ENCODE data around the gene LRP6. TPM values are rescaled to one million over a fixed set of nuclear protein-coding genes. Genes with fewer than 3 reads are reported as not detected.
"Not testable (repeated sequence)": the region's sequence is repeated elsewhere in the genome, so short reads cannot be mapped to it uniquely, and the experiment has no call there.

LRP6 gene
- total RNA-seq, 2 donors from 2014 or later: 23.1 to 26.7 TPM

DNA sequence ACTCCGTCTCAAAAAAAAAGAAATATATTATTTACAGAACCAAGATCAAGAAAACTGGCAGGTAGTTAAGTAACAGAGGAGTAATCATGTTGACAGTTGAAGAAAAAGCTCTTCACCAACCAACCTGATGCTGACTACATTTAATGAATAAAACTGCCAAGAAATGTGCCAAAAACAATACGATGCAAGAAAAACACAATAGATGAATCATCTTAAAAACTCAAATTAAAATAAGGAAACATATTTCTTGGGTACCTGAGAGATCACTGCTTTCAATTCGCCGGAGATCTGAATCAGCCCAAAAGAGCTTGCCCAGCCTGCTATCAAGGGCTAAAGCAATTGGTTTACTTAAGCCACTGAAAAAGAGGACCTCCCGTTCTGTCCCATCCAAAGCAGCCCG lies 119.7 kb downstream of the LRP6 start:
- Histone ChIP-seq H3K27me3 (no peaks in the 10 kb centered on the region), H3K4me3 (no peak overlapping the region), H3K4me1 (no peaks in the 10 kb centered on the region), H3K27ac (no peak overlapping the region), H3K9me3 (no peaks in the 10 kb centered on the region), H3K36me3 (replicated peaks in 1 of 2; ENCODE audit: insufficient read depth in 1 of 2, low read depth in 2 of 2) (peaks cover 0 to 2% of the 10 kb centered on the region in 2 donors)
- intact Hi-C loops (cut with DNase I): no loop called here
- WGBS, 2 donors: 92% methylated on average over 6 of the region's 6 CpGs
- ATAC-seq (no peak), DNase-seq (no peak)
- no peak for TF ChIP-seq POLR2A (IDR thresholded peaks at IDR 0.05)
- TF ChIP-seq, protein P1, sequence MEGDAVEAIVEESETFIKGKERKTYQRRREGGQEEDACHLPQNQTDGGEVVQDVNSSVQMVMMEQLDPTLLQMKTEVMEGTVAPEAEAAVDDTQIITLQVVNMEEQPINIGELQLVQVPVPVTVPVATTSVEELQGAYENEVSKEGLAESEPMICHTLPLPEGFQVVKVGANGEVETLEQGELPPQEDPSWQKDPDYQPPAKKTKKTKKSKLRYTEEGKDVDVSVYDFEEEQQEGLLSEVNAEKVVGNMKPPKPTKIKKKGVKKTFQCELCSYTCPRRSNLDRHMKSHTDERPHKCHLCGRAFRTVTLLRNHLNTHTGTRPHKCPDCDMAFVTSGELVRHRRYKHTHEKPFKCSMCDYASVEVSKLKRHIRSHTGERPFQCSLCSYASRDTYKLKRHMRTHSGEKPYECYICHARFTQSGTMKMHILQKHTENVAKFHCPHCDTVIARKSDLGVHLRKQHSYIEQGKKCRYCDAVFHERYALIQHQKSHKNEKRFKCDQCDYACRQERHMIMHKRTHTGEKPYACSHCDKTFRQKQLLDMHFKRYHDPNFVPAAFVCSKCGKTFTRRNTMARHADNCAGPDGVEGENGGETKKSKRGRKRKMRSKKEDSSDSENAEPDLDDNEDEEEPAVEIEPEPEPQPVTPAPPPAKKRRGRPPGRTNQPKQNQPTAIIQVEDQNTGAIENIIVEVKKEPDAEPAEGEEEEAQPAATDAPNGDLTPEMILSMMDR (IDR thresholded peaks at IDR 0.05): no peak

DNA sequence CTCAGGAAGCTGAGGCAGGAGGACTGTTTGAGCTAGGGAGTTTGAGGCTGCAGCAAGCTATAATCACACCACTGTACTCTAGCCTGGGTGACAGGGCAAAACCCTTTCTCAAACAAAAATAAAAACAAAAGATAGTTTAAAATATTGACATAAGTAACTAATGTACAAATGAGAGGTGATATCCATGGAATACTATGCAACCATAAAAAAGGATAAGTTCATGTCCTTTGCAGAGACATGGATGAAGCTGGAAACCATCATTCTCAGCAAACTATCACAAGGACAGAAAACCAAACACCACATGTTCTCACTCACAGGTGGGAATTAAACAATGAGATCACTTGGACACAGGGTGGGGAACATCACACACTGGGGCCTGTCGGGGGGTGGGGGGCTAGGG lies 122.3 kb downstream of the LRP6 start:
- H3K36me3 ChIP-seq (replicated peaks in 1 of 2; ENCODE audit: insufficient read depth in 1 of 2, low read depth in 2 of 2); DNase-seq; H3K27me3 ChIP-seq; H3K27ac ChIP-seq; H3K9me3 ChIP-seq; intact Hi-C loops (cut with DNase I); H3K4me3 ChIP-seq; H3K4me1 ChIP-seq; ATAC-seq: not testable (repeated sequence)
- 30 to 31% methylated on average over 1 of the region's 1 CpG for WGBS, 2 donors

DNA sequence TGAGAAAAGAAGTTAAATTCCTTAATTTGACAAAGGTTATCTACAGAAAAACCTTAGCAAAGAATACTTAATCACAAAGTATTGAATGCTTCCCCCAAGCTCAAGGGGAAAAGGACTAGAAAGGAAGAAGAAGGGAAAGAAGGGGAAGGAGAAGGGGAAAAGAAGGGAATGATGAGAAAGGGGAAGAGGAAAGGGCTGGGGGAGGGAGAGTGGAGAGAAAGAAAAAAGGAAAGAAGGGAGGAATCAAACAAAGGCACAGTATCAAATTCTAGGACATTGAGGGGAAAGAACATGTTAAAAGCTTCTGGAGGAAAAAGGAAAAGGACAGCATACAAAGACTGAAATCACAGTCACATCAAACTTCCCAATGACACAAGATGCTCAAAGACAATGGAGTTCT lies 125.8 kb downstream of the LRP6 start:
- no peak for ATAC-seq
- Histone ChIP-seq H3K27me3 (no peaks in the 10 kb centered on the region), H3K4me1 (peaks cover 6% of the 10 kb centered on the region), H3K36me3 (replicated peaks in 1 of 2; ENCODE audit: insufficient read depth in 1 of 2, low read depth in 2 of 2) (no peaks in the 10 kb centered on the region), H3K27ac (no peak overlapping the region), H3K9me3 (no peaks in the 10 kb centered on the region), H3K4me3 (no peak overlapping the region)
- intact Hi-C loops (cut with DNase I): no loop called here
- no peak for TF ChIP-seq POLR2A (IDR thresholded peaks at IDR 0.05)
- TF ChIP-seq, protein P1 (IDR thresholded peaks at IDR 0.05): no peak
- DNase-seq: no peak

DNA sequence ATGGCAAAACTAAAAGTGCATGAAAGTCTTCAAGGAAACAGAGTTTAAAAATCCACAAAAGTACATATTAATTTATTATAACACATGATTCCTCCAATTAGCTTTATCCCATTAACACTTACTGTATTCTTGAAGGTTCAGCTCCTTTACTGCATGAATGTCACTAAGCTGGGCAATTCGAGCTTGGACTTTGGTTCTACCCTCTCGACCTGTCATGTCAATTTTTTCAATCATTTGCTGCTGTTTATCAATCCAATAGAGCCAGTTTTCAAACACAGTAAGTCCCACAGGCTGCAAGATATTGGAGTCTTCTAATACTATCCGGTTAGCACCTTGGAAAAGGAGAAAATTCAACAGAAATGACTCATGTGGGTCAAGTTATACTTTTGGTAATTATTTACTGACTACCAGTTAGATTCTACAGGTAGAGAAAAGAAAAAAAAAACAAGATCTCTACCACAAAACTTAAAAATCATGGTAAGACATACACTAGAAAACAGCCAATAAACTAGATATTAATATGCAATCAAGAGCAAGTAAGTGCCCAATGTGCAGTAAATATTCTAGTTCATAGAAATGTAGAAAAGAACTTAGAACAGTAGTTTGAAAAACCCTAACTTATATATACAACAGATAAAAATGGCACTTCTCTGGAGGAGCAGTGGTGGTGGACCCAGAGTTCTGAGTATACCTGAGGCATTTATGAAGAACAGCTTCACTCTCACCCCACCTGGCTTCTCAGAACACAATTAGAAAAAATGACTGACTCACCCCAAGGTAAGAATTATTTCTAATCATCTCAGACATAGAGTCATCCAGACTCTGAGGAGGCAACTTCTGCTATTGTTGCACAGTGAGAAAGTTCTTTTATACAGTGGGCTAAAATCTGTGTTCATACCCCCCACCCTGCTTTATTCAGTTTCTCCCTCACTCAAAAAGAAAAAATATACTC lies 128.4 kb downstream of the LRP6 start:
- Histone ChIP-seq H3K27me3 (no peaks in the 10 kb centered on the region), H3K27ac (no peak overlapping the region), H3K36me3 (replicated peaks in 1 of 2; ENCODE audit: insufficient read depth in 1 of 2, low read depth in 2 of 2) (peaks cover 0 to 3% of the 10 kb centered on the region in 2 donors), H3K4me1 (peaks cover 6% of the 10 kb centered on the region), H3K9me3 (no peaks in the 10 kb centered on the region), H3K4me3 (no peak overlapping the region)
- DNase-seq (no peak), ATAC-seq (no peak)
- intact Hi-C loops (cut with DNase I): no loop called here
- TF ChIP-seq, protein P1 (IDR thresholded peaks at IDR 0.05): no peak
- no peak for TF ChIP-seq POLR2A (IDR thresholded peaks at IDR 0.05)
- WGBS, 2 donors: 49 to 67% methylated on average over 3 of the region's 3 CpGs

DNA sequence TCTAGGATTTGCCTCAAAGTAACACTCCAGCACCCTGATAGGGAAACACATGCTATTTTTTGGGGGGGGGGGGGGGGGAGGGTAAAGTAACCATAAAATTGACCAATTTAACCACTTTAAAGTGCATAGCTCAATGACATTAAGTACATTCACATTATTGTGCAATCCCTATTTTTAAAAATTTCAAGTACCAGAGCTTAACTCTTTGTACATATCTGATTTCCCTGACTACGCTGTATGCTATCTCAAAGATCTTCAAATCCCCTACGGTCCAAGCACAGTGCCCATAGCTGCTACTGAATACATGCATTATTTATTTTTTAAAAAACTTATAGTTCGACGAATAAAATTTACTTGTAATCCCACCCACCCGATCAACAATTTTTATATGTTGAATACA lies 133.1 kb downstream of the LRP6 start:
- 96% methylated on average over 5 of the region's 5 CpGs for WGBS, 2 donors
- H3K4me3 ChIP-seq: no peak overlapping the region
- no peak overlapping the region for H3K27ac ChIP-seq
- H3K9me3 ChIP-seq: no peaks in the 10 kb centered on the region
- DNase-seq (no peak), ATAC-seq (no peak)
- H3K36me3 ChIP-seq (replicated peaks in 1 of 2; ENCODE audit: insufficient read depth in 1 of 2, low read depth in 2 of 2): peaks cover 0 to 6% of the 10 kb centered on the region in 2 donors
- H3K4me1 ChIP-seq: peaks cover 6% of the 10 kb centered on the region
- H3K27me3 ChIP-seq: no peaks in the 10 kb centered on the region
- TF ChIP-seq, protein P1 (IDR thresholded peaks at IDR 0.05): no peak
- no peak for TF ChIP-seq POLR2A (IDR thresholded peaks at IDR 0.05)
- intact Hi-C loops (cut with DNase I): no loop called here
